GM18508 (cell line): ENCODE results near the gene UBA6.
A peak's percentile ranks its signal among the peaks of the same experiment; 100 is the strongest.
"Not testable (repeated sequence)": the region's sequence is repeated elsewhere in the genome, so short reads cannot be mapped to it uniquely, and the experiment has no call there.

ENCODE experiments used
- ATAC-seq: cut with Tn5 transposase; IDR thresholded peaks from one replicate; pipeline ENCODE4 v1.9.1; 2021; ENCODE audit warnings: moderate number of reproducible peaks; ENCODE audit not compliant: insufficient read depth, unreplicated experiment

UBA6 gene

GRCh38 chr4:67714955-67715354 is 14.0 kb upstream of the UBA6 start:
- no peak for ATAC-seq

GRCh38 chr4:67714248-67714583 is 13.3 kb upstream of the UBA6 start:
- ATAC-seq: peak; percentile 81

GRCh38 chr4:67713529-67714247 is 12.7 kb upstream of the UBA6 start:
- no peak for ATAC-seq

- no peak for ATAC-seq
Measured at GRCh38 chr4:67712650-67713528, 11.9 kb upstream of the UBA6 start.

- no peak for ATAC-seq
Measured at GRCh38 chr4:67712000-67712625, 11.2 kb upstream of the UBA6 start.

GRCh38 chr4:67706682-67707081 is 5.7 kb upstream of the UBA6 start:
- ATAC-seq: not testable (repeated sequence)

GRCh38 chr4:67704843-67705242 is 3.9 kb upstream of the UBA6 start:
- no peak for ATAC-seq

- ATAC-seq: no peak
Measured at GRCh38 chr4:67702166-67702565, 1.2 kb upstream of the UBA6 start.

- no peak for ATAC-seq
Measured at GRCh38 chr4:67701517-67701850, 529 bp upstream of the UBA6 start.

GRCh38 chr4:67700116-67700737 is 728 bp downstream of the UBA6 start:
- no peak for ATAC-seq

- ATAC-seq: no peak
Measured at GRCh38 chr4:67699603-67700002, 1.4 kb downstream of the UBA6 start.

- ATAC-seq: no peak
Measured at GRCh38 chr4:67697860-67698687, 2.9 kb downstream of the UBA6 start.

GRCh38 chr4:67696061-67696460 is 4.9 kb downstream of the UBA6 start:
- ATAC-seq: no peak

GRCh38 chr4:67694662-67695061 is 6.3 kb downstream of the UBA6 start:
- ATAC-seq: no peak

- no peak for ATAC-seq
Measured at GRCh38 chr4:67691328-67691727, 9.6 kb downstream of the UBA6 start.

- no peak for ATAC-seq
Measured at GRCh38 chr4:67687636-67688035, 13.3 kb downstream of the UBA6 start.

GRCh38 chr4:67685532-67685859 is 15.5 kb downstream of the UBA6 start:
- no peak for ATAC-seq

GRCh38 chr4:67684839-67685531 is 16.0 kb downstream of the UBA6 start:
- peak; percentile 52 for ATAC-seq

GRCh38 chr4:67682266-67682665 is 18.7 kb downstream of the UBA6 start:
- no peak for ATAC-seq
